ENCODE measurements around the gene ITGBL1. TPM values are rescaled to one million over a fixed set of nuclear protein-coding genes. Genes with fewer than 3 reads are reported as not detected.

ITGBL1 gene
- total RNA-seq, 1 donor from 2014 or later = 5.1 TPM

- DNase-seq (ENCODE audit: low spot score) = no peak
Observed at GRCh38 chr13:101556676-101557123, 104.2 kb downstream of the ITGBL1 start.

DNA sequence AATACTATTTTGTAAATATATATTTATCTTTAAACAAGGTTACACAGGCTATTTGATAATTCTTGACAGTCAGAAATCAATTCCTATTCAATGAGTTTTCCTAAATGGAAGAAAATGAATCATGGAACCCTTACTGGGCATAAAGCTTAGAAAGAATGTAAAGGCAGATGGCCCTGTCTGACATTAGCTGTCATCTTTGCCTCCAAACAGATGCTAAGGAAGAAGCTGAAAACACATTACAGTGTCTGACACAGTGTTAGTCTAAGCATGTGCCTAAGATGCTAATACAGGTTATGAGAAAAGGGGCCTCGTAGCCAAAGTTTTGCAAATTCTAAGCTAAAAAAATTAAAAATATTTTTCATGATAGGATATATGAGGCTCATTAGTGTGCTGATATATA, 112.8 kb downstream of the ITGBL1 start:
- DNase-seq (ENCODE audit: low spot score) = no peak

DNA sequence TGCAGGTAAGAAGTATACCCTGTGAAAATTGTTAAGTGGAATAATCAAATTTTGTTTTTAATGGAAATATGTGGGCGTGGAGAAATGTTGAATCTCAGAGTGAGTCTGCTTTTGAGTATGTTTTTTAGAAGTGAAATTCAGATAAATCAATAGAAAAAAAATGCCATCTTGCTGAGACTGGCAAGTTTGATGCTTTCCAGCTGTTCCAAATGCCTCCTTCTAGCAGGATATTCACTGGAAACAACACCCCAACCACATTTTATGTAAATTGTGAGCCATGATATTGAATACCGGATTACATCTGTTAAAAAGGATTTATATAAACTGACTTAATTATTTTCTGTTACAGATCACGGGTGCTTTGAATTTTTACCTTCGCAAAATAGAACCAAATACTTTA, 115.4 kb downstream of the ITGBL1 start:
- DNase-seq (ENCODE audit: low spot score) = no peak

DNA sequence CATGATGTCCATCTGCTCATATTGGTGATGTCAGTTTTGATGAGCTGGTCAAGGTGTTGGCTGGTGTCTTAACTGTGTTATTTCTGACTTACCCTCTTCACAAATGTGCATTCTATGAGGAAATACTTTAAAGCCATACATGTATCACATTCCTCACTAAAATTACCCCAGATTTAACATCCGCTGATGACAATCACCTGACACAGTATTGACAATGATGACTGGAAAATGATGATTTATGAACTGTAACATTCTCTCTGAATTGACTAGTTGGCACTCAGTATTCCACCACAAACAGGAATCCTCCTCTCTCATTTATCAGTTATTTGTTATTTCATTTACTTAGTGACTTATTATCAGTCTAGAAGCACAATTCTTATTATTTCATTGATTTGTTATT, 117.3 kb downstream of the ITGBL1 start:
- no peak for DNase-seq (ENCODE audit: low spot score)

- DNase-seq (ENCODE audit: low spot score) = no peak
Observed at GRCh38 chr13:101570410-101570809, 117.9 kb downstream of the ITGBL1 start.

GRCh38 chr13:101572456-101572855, 120.0 kb downstream of the ITGBL1 start:
- DNase-seq (ENCODE audit: low spot score) = no peak

- DNase-seq (ENCODE audit: low spot score) = no peak
Observed at GRCh38 chr13:101575581-101575980, 123.1 kb downstream of the ITGBL1 start.

GRCh38 chr13:101576455-101576854, 124.0 kb downstream of the ITGBL1 start:
- no peak for DNase-seq (ENCODE audit: low spot score)

GRCh38 chr13:101576977-101577376, 124.5 kb downstream of the ITGBL1 start:
- no peak for DNase-seq (ENCODE audit: low spot score)

GRCh38 chr13:101579281-101579802, 126.9 kb downstream of the ITGBL1 start:
- peak; percentile 84 for DNase-seq (ENCODE audit: low spot score)

- peak; percentile 62 for DNase-seq (ENCODE audit: low spot score)
Observed at GRCh38 chr13:101584331-101584730, 131.9 kb downstream of the ITGBL1 start.

DNA sequence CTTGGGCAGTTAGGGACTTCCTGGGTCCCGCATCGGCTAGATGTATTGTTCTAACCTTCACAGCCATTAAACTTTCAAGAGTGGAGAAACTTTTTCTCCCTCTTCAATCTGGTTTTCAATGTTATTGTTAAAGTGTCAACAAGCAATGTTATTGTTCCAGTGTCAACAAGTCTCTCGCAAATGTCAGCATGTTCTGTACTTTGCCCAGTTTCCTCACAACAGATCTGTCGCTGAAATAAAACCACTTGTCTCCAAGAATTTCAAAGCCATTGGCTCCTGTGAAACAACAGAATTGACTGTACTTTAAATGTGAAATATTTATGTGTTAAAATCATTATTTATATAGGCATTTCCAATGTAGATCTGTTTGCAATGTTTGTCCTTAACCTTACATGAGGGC, 138.0 kb downstream of the ITGBL1 start:
- no peak for DNase-seq (ENCODE audit: low spot score)

DNA sequence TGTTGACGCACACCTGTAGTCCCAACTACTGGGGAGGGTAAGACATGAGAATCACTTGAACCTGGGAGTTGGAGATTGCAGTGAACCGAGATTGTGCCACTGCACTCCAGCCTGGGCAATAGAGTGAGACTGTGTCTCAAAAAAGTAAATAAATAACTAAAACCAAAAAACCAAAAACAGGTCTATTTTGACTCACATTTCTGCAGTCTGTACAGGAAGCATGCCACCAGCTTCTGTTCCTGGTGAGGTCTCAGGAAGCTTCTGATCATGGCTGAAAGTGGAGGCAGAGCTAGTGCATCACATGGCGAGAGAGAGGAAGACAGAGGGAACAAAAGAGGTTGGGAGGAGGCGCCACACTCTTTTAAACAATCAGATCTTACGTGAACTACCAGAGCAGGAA, 142.5 kb downstream of the ITGBL1 start:
- no peak for DNase-seq (ENCODE audit: low spot score)

GRCh38 chr13:101596803-101597202, 144.3 kb downstream of the ITGBL1 start:
- DNase-seq (ENCODE audit: low spot score) = no peak

DNA sequence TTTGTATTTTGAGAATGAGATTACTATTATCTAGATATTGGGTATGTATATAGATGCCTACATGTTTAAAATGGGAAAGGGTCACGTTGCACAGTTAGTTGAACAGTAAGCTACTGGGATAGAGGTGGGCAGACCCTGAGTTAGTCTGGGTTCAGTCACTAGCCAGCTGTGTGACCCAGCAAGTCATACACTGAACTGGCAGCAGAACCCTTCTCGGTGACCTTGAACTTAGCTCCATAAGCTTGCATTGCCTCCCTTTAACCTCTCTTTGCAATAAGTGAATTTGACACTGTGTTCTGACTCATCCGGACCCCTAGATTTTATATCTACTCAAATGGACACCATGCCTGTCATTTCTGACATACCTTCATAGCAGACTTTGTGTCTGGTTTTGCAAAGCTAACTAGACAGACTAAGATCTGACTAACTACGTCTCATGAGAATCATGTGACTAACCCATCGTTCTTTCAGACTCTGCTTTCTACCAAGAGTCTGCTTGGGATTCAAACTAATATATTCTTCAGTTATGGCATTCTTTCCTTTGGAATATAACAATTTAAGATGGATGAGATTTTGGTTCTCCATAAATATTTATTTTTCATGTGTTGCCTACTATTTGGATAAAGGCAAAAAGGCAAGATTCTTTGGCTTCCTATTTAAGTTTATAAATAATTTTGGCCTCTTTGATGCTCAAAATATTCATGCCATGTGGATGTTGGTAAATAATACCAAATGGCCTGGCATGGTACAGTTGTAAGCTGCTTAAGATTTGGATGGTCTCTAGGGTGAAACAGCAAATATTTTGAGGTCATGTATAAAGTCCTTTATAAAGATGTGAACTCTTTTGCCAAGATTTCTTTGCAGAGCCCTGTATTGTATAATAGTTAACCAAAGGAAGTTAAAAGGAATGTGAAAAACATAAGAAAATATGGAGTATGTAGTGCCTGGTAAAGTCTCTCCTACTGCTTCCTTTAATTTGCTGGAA, 159.3 kb downstream of the ITGBL1 start:
- DNase-seq (ENCODE audit: low spot score) = no peak

DNA sequence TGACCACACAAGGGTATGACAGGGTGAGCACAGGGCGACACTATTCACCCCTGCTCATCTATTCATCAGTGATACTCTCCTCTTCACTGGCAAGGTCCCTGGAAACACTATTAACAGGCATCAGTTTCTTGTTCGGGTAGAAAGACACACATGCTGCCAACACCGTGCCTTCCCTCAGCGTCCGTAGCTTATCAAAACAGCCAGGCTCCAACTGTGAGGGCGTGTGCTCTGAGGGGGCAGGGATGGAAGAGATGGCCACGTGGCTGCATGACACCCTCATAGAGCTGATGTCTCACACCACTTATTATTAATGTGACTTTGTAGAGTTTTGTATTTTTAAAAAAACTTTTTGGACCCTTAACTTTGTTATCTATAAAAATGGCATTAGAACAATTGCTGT, 160.3 kb downstream of the ITGBL1 start:
- DNase-seq (ENCODE audit: low spot score) = no peak

DNA sequence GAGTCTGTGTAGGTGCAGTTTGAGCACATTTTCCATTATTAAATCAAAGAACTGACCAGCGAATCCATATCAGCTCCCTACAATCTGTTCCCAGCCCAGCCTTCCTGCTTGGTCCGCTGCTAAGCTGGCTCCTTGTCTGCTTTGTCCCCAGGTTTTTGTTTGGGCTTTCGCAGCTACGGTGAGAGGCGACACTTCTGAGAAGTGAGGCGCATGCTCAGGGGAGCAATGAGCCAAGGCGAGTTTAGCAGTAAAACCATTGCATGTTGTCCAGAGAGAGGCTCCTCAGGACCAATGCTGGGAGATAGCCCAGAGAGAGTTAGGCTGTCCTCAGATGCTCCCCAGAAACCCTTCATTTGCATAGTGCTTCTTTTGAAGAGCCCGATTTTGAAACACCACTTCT, 162.0 kb downstream of the ITGBL1 start:
- no peak for DNase-seq (ENCODE audit: low spot score)

GRCh38 chr13:101618440-101619187, 166.1 kb downstream of the ITGBL1 start:
- DNase-seq (ENCODE audit: low spot score) = no peak

DNA sequence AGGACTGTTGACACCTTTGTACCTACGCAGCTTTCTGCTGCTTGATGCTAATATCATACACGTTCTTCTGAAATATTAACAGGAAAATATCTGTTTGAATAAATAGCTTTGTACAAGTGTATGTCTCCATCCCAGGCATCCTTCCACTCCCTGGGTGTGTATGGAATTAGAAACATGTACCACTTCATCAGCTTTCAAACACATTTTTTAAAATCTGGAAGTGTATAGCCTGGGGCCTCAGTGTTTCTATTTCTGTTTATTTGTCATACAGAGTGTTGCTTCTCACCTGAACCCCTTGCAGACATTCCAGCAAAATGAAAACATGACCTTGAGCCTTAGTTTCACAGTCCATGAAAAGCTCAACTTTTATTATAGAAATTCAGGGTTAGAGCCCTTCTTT, 168.6 kb downstream of the ITGBL1 start:
- DNase-seq (ENCODE audit: low spot score) = no peak

- DNase-seq (ENCODE audit: low spot score) = no peak
Observed at GRCh38 chr13:101623470-101624209, 171.2 kb downstream of the ITGBL1 start.

DNA sequence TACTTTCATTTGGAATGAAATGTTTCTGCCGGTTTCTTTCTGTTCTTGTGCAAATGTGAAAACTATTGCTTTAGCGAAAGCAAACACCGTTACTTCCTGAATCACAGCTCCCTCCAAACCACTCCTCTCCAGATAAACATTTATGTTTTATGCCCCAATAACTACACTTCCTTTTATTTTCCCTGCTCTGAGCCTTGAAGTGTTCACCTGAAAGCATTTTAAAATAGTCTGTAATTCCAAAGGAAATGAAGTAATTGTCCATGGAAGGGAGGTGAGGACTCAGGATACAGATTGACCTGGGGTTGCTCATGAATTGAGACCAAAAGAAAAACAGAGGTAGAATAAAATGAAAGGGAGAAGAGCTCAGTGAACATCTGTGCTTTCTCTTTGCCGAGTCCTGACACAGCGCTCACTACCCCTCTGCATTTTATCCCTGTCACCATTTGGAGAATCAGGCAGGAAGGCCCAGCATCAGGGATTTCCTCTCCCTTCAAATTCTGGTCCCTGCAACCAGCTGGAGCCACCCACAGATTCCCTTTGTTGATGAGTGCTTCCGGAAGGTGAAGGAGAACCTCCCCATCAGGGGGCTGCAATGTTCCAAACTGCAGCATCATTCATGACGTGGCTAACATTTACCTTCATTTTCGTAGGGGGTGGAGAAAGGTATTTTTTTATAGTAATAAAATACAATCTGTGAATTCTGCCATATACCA, 171.9 kb downstream of the ITGBL1 start:
- no peak for DNase-seq (ENCODE audit: low spot score)

Data from umbilical cord (tissue), 2 donors.